GM19468 (cell line): Measurements from ENCODE around the gene TMEM19.

ENCODE experiments used
- ATAC-seq: cut with Tn5 transposase; IDR thresholded peaks from one replicate; pipeline ENCODE4 v1.9.1; 2021; ENCODE audit warnings: mild to moderate bottlenecking, moderate library complexity, moderate number of reproducible peaks; ENCODE audit not compliant: unreplicated experiment; ENCODE audit errors: extremely low read depth

TMEM19 gene

DNA sequence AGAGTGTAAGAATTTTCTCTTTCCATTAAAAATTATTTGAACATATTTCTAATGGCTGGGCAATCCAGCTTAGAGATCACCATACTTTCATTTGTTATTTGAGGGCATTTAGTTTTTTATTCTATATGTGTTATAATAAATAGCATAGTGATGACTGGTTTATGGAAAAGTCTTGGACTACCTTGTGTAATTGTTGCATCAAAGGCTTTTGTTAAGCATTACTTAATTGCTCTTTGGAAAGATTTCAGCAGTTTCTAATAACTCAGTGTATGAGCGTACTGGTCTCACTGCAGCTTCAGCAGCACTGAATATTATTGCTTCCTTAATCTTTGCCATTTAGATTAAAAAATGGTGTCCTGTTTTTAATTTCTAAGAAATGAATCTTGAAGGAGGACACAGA, 22.8 kb downstream of the TMEM19 start:
- ATAC-seq, result no peak

DNA sequence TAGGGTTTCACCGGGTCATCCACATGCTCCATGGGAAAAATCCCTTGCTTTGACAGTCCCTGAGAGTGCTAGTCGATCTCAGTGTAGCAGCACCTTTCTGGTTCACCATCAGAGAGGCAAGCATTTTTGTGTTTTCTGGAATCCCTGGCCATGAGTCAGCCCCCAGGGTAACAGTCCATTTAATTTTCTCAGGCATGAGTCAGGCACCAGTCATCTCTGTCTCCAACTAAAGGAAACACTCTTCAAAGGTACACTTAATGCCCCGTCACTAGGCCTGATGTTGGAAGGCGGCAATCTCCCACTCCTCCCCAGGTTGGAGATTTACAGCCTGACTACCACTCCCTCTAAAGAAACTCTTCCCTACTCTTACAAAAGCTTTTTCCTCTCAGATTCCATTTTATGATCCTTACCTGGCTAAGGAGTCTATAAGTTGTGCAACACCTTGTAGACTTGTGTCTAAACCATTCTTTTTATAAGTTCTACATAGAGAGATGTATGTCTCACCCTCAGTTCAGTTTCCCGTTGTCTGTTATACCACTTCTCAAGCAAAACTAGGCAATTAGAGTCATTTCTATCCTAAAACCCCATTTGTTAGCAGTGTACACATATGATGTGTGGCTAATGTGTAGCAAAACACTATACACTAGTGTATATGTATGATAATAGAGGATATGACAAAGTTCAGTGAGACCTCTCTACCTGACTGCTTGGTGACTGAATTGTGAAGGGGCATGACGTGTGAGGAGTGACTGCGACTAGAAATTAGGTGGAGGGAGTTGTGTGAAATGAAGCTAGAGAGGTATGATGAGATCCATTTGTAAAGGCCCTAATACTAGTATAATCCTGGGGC, 24.6 kb downstream of the TMEM19 start:
- ATAC-seq, result no peak

DNA sequence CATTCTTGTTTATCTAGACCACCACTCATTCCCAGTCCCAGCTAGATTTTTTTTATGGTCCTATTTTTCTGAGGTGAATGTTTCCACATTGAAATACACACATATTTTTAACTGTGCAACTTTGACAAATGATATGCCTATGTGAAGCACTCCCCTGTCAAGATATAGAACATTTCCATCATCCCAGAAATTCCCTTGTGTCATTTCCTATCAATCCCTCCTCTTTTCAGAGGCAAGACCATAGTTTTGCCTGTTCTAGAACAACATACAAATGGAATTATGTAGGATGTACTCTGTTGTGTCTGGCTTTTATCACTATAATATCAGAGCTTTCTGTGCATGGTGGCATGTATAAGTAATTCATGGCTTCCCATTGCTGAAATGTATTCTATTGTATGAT, 32.7 kb downstream of the TMEM19 start:
- no peak for ATAC-seq

DNA sequence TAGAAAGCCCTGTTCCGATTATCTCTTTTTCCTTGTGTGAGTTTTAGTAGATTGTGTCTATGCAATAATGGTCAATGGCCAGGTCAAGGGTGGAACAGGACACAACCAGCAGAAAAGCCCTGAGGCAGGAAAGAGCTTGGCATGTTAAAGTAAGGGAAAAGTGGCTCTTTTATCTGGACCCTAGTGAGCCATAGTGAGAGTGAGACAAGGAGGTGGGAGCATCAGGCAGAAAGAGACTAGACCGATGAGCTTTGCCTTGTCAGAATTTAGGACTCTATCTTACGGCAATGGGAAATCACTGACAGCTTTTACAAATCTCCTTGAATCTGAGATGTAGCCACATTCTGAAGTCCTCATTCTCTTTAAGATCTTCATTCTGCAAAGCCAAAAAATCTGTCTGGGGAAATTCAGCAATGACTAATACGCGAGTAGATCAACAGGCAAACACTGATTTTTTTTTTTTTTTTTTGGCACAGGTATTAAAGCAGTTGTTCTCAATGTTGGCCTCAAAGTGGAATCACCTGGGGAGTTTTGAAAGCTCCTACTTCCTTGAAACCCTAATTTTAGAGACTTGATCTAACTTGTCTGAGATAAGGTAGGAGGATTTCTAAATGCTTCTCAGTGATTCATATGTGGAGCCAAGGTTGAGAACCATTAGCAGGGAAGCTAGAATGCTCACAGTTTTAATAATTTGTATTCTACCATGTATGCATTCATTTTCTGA, 33.9 kb downstream of the TMEM19 start:
- no peak for ATAC-seq

DNA sequence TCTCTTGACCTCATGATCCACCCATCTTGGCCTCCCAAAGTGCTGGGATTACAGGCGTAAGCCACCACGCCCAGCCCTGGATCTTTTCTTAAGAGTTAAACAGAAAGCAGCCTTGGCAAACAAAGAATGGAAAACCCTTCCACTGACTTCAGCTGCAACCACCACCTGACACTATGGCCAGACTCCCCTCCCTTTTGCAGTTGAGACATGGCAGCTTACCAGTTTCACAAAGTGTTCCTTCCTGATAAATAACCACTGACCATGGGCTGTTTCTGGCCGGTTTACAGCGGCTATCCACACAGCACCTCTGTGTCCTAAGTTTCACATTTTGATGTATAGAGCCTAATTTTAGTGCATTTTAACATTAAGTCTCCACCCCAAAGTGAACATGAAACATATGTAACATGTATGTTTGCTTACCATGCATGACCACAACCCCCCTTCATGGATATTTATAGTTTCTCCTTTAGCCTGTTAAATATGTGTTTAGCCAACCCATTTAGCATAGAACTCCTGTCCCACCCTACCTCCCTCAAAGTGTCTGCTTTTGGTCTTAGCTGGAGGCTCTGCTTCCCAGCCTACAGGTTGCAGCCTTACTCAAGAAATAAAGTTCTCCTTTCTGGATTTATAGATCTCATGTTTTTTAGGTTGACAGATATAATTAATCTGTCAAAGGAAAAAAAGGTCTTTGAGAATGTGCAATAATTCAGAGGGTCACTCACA, 36.1 kb downstream of the TMEM19 start:
- no peak for ATAC-seq

DNA sequence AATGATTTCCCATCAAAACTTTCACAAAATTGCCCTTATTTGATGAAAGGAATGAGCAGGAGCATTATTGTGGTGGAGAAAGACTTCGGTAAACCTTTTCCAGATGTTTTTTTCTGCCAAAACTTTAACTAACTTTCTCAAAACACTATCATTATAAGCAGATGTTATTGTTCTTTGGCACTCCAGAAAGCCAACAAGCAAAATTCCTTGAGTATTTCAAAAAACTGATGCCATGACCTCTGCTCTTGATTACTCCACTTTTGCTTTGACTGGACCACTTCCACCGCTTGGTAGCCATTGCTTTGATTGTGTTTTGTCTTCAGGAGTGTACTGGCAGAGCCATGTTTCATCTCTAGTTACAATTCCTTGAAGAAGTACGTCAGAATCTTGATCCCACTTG, 39.1 kb downstream of the TMEM19 start:
- no peak for ATAC-seq

DNA sequence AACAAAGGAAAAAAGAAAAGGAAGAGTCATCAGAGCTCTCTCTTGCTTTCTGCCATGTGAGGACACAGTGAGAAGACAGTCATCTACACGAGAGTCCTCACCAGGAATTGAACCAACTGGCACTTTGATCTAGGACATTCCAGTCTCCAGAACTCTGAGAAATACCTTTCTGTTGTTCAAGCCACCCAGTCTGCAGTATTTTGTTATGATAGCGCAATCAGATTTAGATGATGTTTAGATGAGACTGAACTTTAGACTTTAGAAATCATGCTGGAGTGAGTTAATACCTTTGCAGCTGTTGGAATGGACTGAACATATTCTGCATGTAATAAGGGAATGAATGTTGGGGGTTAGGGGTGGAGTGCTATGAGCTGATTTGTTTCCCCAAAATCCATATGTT, 40.7 kb downstream of the TMEM19 start:
- no peak for ATAC-seq

DNA sequence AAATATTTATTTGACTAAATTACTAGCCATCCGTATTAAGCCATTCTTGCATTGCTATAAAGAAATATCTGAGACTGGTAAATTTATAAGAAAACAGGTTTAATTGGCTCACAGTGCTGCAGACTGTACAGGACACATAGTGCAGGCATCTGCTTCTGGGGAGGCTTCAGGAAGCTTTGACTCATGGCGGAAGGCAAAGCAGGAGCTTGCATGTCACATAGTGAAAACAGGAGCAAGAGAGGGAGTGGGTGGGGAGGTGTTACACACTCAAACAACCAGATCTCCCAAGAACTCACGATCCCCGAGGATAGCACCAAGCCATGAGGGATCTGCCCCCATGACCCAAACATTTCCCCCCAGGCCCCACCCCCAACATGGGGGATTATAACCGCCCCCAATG, 42.1 kb downstream of the TMEM19 start:
- no peak for ATAC-seq

DNA sequence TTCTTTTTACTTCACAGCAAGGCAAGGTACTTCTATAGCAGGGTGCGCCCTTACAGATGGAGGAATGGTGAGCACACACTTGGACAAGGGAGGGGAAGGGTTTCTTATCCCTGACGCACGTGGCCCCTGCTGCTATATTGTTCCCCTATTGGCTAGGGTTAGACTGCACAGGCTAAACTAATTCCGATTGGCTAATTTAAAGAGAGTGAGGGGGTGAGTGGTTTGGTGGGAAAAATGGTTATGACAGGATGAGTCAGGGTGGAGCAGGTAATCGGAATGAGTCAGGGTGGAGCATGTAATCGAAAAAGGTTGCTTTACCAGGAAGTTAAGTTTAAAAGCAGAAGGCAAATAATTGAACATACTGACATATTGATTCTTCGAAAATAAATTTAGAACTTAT, 45.1 kb downstream of the TMEM19 start:
- no peak for ATAC-seq

DNA sequence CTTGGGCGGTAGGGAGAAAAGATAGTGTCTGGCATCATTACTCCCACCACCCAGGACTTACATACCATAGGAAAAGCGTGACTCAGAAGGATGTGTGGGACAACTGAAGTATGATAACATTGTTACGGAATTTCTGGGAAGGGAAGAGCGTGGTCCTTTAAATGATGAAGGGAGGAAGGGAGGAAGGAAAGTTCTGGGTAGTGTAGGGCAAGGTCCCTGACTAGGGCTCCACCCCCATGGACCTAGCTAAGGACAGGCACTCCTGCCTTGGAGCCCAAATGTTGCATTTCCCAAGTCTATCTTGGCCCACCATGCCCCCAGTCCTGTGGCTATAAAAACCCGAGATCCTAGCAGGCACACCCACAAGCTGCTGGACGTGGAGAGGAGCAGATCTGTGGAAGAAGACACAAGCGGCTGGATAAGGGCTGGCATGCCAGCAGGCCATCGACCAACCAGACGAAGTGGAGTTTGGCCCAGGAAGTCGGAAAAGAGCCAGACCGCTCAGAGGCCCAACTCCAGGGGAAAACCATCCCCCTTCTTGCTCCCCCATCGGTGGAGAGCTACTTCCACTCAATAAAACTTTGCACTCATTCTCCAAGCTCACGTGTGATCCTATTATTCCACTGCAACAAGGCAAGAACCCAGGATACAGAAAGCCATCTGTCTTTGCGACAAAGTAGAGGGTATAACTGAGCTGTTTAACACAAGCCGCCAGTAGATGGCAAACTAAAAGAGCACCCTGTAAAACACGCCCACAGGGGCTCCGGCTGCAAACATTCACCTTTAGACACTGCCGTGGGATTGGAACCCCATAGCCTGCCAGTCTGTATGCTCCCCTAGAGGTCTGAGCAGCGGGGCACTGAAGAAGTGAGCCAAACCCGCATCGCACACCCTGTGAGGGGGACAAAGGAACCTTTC, 45.8 kb downstream of the TMEM19 start:
- ATAC-seq, result no peak

DNA sequence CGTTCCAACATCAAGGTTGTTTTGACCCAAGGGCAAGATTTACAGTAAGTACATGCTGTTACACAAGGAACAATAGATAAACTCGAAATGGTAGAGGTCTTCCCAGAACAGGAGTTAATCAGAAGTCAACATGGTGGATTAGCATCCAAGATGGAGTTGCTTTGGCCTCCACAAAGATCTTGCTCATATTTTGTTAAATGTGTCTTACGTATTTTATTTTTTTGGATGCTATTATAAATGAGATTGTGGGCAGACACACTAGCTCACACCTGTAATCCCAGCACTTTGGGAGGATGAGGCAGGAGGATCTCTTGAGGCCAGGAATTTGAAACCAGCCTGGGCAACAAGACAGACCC, 46.5 kb downstream of the TMEM19 start:
- no peak for ATAC-seq

DNA sequence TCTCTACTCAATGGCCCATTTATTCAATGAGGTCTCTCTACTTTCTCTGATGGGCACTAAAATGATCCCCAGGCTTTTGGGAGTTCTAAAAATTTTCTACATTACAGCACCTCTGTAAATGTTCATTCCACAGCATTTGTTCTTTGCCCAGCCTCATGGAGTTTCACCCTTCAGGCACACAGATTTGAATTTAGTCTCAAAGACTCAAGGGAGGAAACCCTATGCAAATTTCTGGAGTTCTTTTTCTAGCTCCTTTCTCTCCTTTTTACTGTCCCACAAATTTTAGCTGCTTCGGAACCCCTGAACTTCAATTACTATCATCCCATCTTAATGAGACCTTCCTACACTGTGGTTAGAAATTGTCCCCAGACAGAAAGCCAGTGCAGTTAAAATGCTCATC, 51.3 kb downstream of the TMEM19 start:
- no peak for ATAC-seq

DNA sequence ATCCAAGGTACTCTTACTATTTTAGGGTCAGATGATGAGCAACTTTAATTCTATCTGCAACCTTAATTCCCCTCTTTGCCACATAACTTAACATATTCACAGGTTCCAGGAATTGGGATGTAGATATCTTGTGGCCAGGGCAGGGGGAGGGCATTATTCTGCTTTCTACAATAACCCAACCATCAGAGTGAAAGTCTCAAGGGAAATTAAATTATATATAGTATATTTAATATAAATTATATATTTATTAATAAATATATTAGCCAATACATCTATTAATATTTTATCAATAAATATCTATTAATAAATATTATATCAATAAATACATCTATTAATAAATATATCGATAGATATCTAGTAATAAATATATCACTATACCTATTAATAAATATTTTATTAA, 57.1 kb downstream of the TMEM19 start:
- no peak for ATAC-seq

DNA sequence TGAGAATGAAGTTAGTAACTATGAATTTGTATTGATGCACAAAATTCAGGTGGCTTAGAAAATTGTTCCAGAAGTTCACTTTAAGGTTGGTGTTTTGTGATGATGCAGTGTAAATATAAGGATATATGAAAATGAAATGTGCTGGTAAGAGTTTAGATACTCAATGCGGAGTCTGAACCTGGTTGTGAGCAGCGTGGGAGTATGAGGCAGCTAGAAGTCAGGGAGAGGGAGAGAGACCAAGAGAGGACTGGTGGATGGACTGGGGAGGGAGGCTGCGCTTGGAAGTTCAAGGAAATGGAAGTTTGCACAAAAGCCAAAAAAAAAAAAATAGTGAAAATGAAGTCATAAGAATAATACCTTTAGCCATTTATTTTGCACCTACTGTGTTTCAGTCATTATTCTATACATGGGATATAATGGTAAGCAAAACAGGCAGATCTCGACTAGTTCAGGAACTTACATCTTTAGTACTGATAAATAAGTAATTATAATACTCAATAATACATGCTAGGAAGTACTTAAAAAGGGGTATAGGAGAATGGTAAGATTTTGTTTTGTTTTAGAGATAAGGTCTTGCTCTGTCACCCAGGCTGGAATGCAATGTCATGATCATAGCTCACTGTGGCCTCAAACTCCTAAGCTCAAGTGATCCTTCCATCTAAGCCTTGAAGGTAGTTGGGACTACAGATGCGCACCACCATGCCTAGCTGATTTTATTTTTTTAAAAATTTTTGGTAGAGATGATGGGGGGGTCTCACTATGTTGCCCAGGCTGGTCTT, 58.8 kb downstream of the TMEM19 start:
- ATAC-seq, result no peak

DNA sequence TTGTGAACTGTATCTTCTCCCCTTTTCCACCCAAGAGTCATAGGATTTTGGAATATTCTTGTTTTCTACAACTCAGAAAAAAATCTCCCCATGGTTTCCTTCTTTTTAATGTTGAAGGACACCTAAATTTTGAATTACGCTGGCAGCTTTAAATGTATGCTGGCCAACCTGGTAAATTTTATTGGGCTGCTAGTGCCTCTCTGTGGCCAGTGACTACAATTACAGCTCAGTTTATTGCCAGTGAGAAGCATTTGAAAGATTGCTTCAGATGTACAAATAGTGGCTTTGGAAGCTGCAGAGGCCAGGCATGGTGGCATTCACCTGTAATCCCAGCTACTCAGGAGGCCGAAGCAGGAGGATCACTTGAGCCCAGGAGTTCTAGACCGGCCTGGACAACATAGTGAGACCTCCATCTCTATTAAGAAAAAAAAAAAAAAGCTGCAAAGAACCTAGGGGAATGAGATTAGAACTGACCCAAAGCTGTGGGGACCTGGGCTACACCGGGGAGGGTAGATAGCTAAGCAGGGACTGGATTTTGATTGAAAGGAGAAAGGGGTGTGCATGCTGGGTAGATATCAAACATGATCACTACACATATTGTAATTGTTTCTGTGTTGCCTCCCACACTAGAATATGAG, 61.2 kb downstream of the TMEM19 start:
- peak; percentile 83 for ATAC-seq

DNA sequence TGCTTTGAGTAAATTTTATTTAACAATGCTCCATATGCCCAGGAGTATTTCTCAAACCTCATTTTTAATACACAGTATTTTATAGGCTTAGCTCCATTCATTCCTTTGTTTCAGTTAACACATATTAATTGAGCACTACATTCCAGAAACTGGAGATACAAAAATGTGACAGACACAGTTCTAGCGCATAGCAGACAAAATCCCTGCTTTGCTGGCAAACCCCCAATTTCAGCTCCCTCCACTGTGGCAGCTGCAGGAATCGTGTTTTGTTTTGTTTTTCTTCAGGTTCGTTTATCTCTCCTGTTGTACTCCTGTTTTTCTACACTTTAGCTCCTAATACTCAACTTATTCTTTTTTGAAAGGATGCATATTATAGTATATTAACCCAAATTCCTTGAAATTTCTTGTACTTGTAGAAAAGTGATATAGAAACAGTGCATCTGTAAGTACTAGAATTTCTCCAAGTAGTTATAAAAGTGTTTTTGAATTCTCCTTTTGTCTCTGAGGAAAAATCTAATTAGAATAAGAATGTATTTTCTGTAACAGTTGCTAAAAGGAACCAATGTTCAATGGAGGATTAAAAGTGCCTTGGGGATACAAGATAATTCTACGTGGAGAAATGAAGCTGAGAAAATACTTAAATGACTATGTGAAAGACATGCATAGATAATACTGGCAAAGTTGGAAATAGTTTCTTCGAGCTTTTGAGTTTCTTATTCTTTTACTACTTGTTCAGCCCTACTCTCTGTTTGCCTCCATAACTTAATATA, 62.4 kb downstream of the TMEM19 start:
- ATAC-seq, result no peak

DNA sequence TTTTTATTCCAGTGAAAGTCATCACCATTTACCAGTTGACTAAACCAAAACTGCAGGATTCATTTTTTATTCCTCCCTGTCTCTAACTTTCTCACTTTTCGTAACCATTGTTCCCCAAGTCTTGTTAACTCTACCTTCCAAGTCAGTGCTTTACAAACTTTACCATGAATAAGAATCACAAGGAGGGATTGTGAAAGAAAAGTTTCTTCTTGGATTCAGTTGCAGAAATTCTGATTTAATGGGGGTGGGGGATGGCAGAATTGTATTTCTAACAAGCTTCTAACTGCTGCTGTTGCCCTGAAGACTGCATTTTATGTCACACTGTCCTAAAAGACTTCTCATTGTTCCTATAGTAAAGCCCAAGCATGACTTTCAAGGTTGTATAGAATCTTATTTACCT, 63.8 kb downstream of the TMEM19 start:
- no peak for ATAC-seq

DNA sequence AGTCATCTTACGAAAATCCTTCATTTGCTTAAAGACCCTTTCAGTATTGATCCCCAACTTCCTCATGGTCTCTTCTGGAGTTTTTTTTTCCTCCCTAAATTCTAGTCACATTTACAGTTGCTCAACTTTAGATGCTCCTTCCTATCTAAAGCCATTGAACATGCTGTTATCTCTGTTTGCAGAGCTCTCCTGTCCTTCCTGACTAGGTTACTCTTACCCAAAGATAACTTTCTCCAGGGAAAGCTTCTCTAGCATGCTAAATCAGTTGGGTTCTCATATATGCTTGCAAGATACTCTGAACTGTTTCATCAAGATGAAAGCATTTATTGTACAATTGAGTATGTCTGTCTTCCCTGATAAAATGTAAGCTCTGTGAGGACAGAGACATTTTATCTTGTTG, 67.0 kb downstream of the TMEM19 start:
- no peak for ATAC-seq
